Measurements from ENCODE around the gene ABCA6. TPM values are rescaled to one million over a fixed set of nuclear protein-coding genes. Genes with fewer than 3 reads are reported as not detected.

Gene ABCA6
- total and polyA plus RNA-seq, 9 of the 15 experiments (the other 6 are each of a cell fraction or from before 2014, with no cell fraction given), result 0.06 to 0.73 (median 0.15) TPM

DNA sequence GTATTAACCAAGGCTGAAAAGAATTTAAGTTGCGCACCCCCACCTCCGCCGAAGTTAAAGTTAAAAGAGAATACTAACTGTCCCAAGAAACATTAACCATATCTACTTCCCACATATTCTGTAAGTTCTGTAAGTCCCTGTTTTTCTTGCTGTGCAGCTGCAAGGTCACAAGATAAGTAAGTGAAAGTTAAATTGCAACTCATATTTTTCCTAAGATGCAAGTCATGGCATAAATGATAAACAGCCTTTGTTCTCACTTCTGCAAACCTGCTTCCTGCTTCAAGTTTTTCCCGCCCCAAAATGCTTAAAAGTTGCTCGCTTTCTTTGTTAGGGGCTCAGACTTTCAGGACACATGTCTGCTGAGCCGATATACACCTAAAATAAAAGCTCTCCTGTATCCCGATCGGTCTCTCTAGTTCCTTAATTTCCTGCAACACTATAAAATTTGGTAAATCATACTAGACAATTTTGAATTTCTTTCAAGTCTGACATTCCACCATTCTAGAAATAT, 48.4 kb downstream of the ABCA6 start (continued):
- TF ChIP-seq ZFP30 (CRISPR knock-in tag; IDR thresholded peaks at IDR 0.05; ENCODE audit: borderline replicate concordance) (no peak), HIVEP1 (CRISPR knock-in tag; IDR thresholded peaks at IDR 0.05) (0 out of 2 replicates have a peak, but pooled peaks have one; percentile 41), ELF1 (tag; IDR thresholded peaks at IDR 0.05) (peak; percentile 86), SAFB (IDR thresholded peaks at IDR 0.05; ENCODE audit: borderline replicate concordance, low read depth, low read length) (no peak), ZNF778 (CRISPR knock-in tag; IDR thresholded peaks at IDR 0.05) (no peak), ZNF24 (IDR thresholded peaks at IDR 0.05) (peak; percentile 76), SMARCE1 (IDR thresholded peaks at IDR 0.05) (peak; percentile 93), DPF2 (IDR thresholded peaks at IDR 0.05) (peak; percentile 97), NRF1 (conservative IDR thresholded peaks at IDR 0.05 in 1 of 2, IDR thresholded peaks at IDR 0.05 in 1 of 2) (peak in 1 of 2 experiments; percentile 46; a peak in 1 of 4 replicates), GABPB2 (CRISPR knock-in tag; conservative IDR thresholded peaks at IDR 0.05) (no peak), DIDO1 (tag; IDR thresholded peaks at IDR 0.05; ENCODE audit: low read depth) (0 out of 2 replicates have a peak, but pooled peaks have one; percentile 30), ETV5 (CRISPR knock-in tag; IDR thresholded peaks at IDR 0.05; ENCODE audit: low read depth) (0 out of 2 replicates have a peak, but pooled peaks have one; percentile 53), GATAD2B (IDR thresholded peaks at IDR 0.05; ENCODE audit: borderline replicate concordance) (0 out of 2 replicates have a peak, but pooled peaks have one; percentile 29), ETV1 (tag; conservative IDR thresholded peaks at IDR 0.05; ENCODE audit: low read depth) (peak; percentile 78), L3MBTL2 (IDR thresholded peaks at IDR 0.05) (peak; percentile 96), ZNF175 (CRISPR knock-in tag; IDR thresholded peaks at IDR 0.05; ENCODE audit: low read depth) (peak; percentile 65; the same call in 1 of the 2 replicates), ZNF668 (CRISPR knock-in tag; IDR thresholded peaks at IDR 0.05) (no peak), HMGN3 (IDR thresholded peaks at IDR 0.05; ENCODE audit: borderline replicate concordance, extremely low read depth, insufficient read length, low read depth, low read length) (peak; percentile 54), TBL1XR1 (IDR thresholded peaks at IDR 0.05; ENCODE audit: low read length in 2 of 2) (peak; percentile 80 to 95; a peak in 3 of 4 replicates), PTRF (tag; IDR thresholded peaks at IDR 0.05) (peak; percentile 46; the same call in 1 of the 2 replicates), ASH1L (IDR thresholded peaks at IDR 0.05; ENCODE audit: borderline replicate concordance, low read depth, partially characterized antibody) (peak; percentile 59), ZFX (CRISPR knock-in tag; IDR thresholded peaks at IDR 0.05) (no peak), TEAD4 (IDR thresholded peaks at IDR 0.05; ENCODE audit: low read length) (peak; percentile 97), TEAD4 (CRISPR knock-in tag; IDR thresholded peaks at IDR 0.05; ENCODE audit: borderline replicate concordance) (no peak), XRCC4 (IDR thresholded peaks at IDR 0.05; ENCODE audit: extremely low read depth, insufficient read depth, insufficient read length) (no peak), EP300 (IDR thresholded peaks at IDR 0.05; ENCODE audit: low read length) (peak; percentile 98), BRD4 (IDR thresholded peaks at IDR 0.05) (peak; percentile 26; the same call in 1 of the 2 replicates)
- TF ChIP-seq, protein P1, sequence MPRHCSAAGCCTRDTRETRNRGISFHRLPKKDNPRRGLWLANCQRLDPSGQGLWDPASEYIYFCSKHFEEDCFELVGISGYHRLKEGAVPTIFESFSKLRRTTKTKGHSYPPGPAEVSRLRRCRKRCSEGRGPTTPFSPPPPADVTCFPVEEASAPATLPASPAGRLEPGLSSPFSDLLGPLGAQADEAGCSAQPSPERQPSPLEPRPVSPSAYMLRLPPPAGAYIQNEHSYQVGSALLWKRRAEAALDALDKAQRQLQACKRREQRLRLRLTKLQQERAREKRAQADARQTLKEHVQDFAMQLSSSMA (CRISPR knock-in tag; IDR thresholded peaks at IDR 0.05), result no peak
- TF ChIP-seq, protein P2, sequence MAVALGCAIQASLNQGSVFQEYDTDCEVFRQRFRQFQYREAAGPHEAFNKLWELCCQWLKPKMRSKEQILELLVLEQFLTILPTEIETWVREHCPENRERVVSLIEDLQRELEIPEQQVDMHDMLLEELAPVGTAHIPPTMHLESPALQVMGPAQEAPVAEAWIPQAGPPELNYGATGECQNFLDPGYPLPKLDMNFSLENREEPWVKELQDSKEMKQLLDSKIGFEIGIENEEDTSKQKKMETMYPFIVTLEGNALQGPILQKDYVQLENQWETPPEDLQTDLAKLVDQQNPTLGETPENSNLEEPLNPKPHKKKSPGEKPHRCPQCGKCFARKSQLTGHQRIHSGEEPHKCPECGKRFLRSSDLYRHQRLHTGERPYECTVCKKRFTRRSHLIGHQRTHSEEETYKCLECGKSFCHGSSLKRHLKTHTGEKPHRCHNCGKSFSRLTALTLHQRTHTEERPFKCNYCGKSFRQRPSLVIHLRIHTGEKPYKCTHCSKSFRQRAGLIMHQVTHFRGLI (CRISPR knock-in tag; IDR thresholded peaks at IDR 0.05), result peak; percentile 64; the same call in 1 of the 2 replicates
- TF ChIP-seq, protein P3, sequence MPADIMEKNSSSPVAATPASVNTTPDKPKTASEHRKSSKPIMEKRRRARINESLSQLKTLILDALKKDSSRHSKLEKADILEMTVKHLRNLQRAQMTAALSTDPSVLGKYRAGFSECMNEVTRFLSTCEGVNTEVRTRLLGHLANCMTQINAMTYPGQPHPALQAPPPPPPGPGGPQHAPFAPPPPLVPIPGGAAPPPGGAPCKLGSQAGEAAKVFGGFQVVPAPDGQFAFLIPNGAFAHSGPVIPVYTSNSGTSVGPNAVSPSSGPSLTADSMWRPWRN (IDR thresholded peaks at IDR 0.05; ENCODE audit: low read depth), result peak; percentile 62; the same call in 1 of the 2 replicates

All from K562 (cell line).